Lower lobe of right lung (tissue), 2 donors: ENCODE results near the gene CDRT15. TPM values are rescaled to one million over a fixed set of nuclear protein-coding genes. Genes with fewer than 3 reads are reported as not detected.
"Not testable (repeated sequence)": the region's sequence is repeated elsewhere in the genome, so short reads cannot be mapped to it uniquely, and the experiment has no call there.

ENCODE experiments used
- ATAC-seq, 2 donors: fragments of 200-7000 bp; cut with Tn5 transposase; one replicate each; pipeline ENCODE4 v1.9.1; 2020 to 2022; ENCODE audit warnings: mild to moderate bottlenecking in 2 of 2, moderate library complexity in 2 of 2
- DNase-seq: peaks from one replicate; pipeline ENCODE4 v3.0.0-alpha.2; 2020
- H3K27ac ChIP-seq: fragments of 200-600 bp; one replicate; pipeline ENCODE4 v1.8.0; 2022
- H3K27me3 ChIP-seq: fragments of 200-600 bp; one replicate; pipeline ENCODE4 v1.8.0; 2022; ENCODE audit warnings: low read depth
- H3K36me3 ChIP-seq: fragments of 200-600 bp; one replicate; pipeline ENCODE4 v1.8.0; 2022; ENCODE audit warnings: mild to moderate bottlenecking
- H3K4me1 ChIP-seq: fragments of 200-600 bp; one replicate; pipeline ENCODE4 v1.8.0; 2022
- H3K4me3 ChIP-seq: fragments of 200-600 bp; one replicate; pipeline ENCODE4 v1.8.0; 2022; ENCODE audit warnings: mild to moderate bottlenecking
- H3K9me3 ChIP-seq: fragments of 200-600 bp; one replicate; pipeline ENCODE4 v1.8.0; 2022
- CTCF ChIP-seq: fragments of 200-600 bp; IDR thresholded peaks from one replicate; pipeline ENCODE4 v1.8.0; 2022; ENCODE audit warnings: antibody characterized with exemption, mild to moderate bottlenecking
- intact Hi-C: fragments of 100-400 bp; cut with DNase I; formaldehyde crosslinking; loops from one replicate; pipeline ENCODE4 v1.11.0; 2022
- long read RNA-seq: library from polyadenylated mRNA; unstranded; transcript quantifications from one replicate; pipeline ENCODE4 v2.0.0, GENCODE V29; 2021
- total RNA-seq: library from RNA; stranded (reverse); fragmentation: NEBNext Ultra II Directional; extraction: Animal tissue kit (Norgen Biotek cat#: 25700); gene quantifications from one replicate; pipeline ENCODE4 v1.2.1, GENCODE V29; 2021
- donor health status: DM: no; HTN: yes; CAD: no; lungs with severe emphysema.

CDRT15 gene
- total RNA-seq: not detected
- long read RNA-seq: 0 reads

- H3K4me3 ChIP-seq, H3K4me1 ChIP-seq, H3K27me3 ChIP-seq, ATAC-seq, H3K9me3 ChIP-seq, H3K27ac ChIP-seq, H3K36me3 ChIP-seq, DNase-seq, intact Hi-C loops: not testable (repeated sequence)
Observed at GRCh38 chr17:14236762-14237161, at the start of gene CDRT15. CDRT15 (minus strand) TSS chr17:14236862; CDS start chr17:14236833, 29 bp downstream.

- Histone ChIP-seq H3K4me3 (no peak overlapping the region), H3K27ac (no peak overlapping the region), H3K27me3 (no peaks in the 10 kb centered on the region), H3K36me3 (no peaks in the 10 kb centered on the region), H3K9me3 (no peaks in the 10 kb centered on the region), H3K4me1 (no peaks in the 10 kb centered on the region)
- intact Hi-C loops: no loop called here
- no peak for TF ChIP-seq CTCF
- ATAC-seq: no peak
- DNase-seq: no peak
Observed at GRCh38 chr17:14282726-14283125, 46.1 kb upstream of the CDRT15 start.

DNA sequence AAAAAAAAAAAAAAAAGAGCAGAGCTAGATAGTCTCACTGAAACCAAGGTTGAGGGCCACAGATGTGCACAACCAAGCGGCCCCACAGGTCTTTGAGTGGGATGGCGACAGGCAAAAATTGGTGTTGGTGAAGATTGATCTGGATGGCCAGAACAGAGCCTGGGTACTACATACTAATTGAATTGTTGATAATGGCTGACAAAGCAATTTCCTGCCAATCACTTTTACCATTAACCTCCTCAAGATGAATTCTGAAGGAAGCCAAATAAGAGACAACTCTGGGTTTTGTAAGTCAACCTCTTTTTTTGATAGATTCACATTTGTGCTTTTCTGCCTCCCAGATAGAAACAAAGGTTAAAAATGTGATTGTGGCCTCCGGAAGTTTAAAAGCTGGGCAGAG lies 44.9 kb upstream of the CDRT15 start:
- no peak overlapping the region for H3K27ac ChIP-seq
- H3K36me3 ChIP-seq: no peaks in the 10 kb centered on the region
- TF ChIP-seq CTCF: no peak
- H3K4me3 ChIP-seq: no peak overlapping the region
- H3K27me3 ChIP-seq: no peaks in the 10 kb centered on the region
- intact Hi-C loops: no loop called here
- DNase-seq (no peak), ATAC-seq (no peak)
- no peaks in the 10 kb centered on the region for H3K4me1 ChIP-seq
- no peaks in the 10 kb centered on the region for H3K9me3 ChIP-seq

- no peak overlapping the region for H3K27ac ChIP-seq
- H3K36me3 ChIP-seq: no peaks in the 10 kb centered on the region
- no peak for TF ChIP-seq CTCF
- H3K4me1 ChIP-seq: no peaks in the 10 kb centered on the region
- H3K27me3 ChIP-seq: no peaks in the 10 kb centered on the region
- no peak overlapping the region for H3K4me3 ChIP-seq
- intact Hi-C loops: no loop called here
- DNase-seq (no peak), ATAC-seq (no peak)
- H3K9me3 ChIP-seq: no peaks in the 10 kb centered on the region
Observed at GRCh38 chr17:14276535-14277250, 40.0 kb upstream of the CDRT15 start.

DNA sequence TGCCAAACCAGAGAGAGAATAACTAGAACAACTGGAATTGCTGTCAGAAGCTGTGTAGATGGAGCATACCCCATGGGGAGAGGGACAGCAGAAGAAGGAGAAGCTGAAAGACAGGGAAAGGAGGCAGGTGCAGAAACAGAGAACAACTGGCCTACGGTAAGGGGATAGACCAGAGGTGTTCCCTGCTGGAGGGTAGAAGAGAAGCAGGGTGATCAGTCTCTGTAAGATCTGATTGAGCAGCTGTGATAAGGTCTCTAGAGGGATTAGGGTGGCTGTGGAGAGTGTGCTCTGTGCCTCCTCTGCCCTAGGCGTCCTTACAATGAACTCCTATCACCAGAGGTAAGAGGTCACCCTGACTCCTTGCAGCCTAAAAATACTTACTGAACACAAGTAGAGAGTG lies 33.8 kb upstream of the CDRT15 start:
- no peaks in the 10 kb centered on the region for H3K9me3 ChIP-seq
- H3K27me3 ChIP-seq: no peaks in the 10 kb centered on the region
- H3K4me1 ChIP-seq: no peaks in the 10 kb centered on the region
- no peaks in the 10 kb centered on the region for H3K36me3 ChIP-seq
- DNase-seq (no peak), ATAC-seq (no peak)
- no peak for TF ChIP-seq CTCF
- no peak overlapping the region for H3K4me3 ChIP-seq
- H3K27ac ChIP-seq: no peak overlapping the region
- intact Hi-C loops: no loop called here

GRCh38 chr17:14269473-14269872 lies 32.8 kb upstream of the CDRT15 start:
- DNase-seq (no peak), ATAC-seq (no peak)
- no peaks in the 10 kb centered on the region for H3K4me1 ChIP-seq
- no peaks in the 10 kb centered on the region for H3K27me3 ChIP-seq
- H3K36me3 ChIP-seq: no peaks in the 10 kb centered on the region
- H3K9me3 ChIP-seq: no peaks in the 10 kb centered on the region
- H3K27ac ChIP-seq: no peak overlapping the region
- TF ChIP-seq CTCF: no peak
- intact Hi-C loops: no loop called here
- no peak overlapping the region for H3K4me3 ChIP-seq
